Measurements from ENCODE around the gene TMEM238L. TPM values are rescaled to one million over a fixed set of nuclear protein-coding genes. Genes with fewer than 3 reads are reported as not detected.

Gene TMEM238L
- total RNA-seq, 1 donor from 2014 or later = 1.2 TPM

- Histone ChIP-seq H3K27me3 (no peaks in the 10 kb centered on the region), H3K4me3 (no peak overlapping the region), H3K36me3 (no peaks in the 10 kb centered on the region), H3K27ac (no peak overlapping the region), H3K9me3 (no peaks in the 10 kb centered on the region), H3K4me1 (no peaks in the 10 kb centered on the region)
- TF ChIP-seq POLR2A (IDR thresholded peaks at IDR 0.05) (no peak), CTCF (IDR thresholded peaks at IDR 0.05) (peak in 2 of 3 experiments; percentile 21 to 27)
- intact Hi-C loops (cut with DNase I) = no loop called here
- DNase-seq (ENCODE audit: extremely low spot score in 2 of 2) = no peak
These were observed 31.2 kb downstream of the TMEM238L start for GRCh38 chr17:10772425-10773380.

GRCh38 chr17:10771148-10771547 lies 32.8 kb downstream of the TMEM238L start:
- H3K9me3 ChIP-seq = no peaks in the 10 kb centered on the region
- H3K4me3 ChIP-seq = no peak overlapping the region
- H3K27ac ChIP-seq = no peak overlapping the region
- H3K4me1 ChIP-seq = no peaks in the 10 kb centered on the region
- H3K27me3 ChIP-seq = no peaks in the 10 kb centered on the region
- H3K36me3 ChIP-seq = no peaks in the 10 kb centered on the region
- intact Hi-C loops (cut with DNase I) = no loop called here
- TF ChIP-seq CTCF (IDR thresholded peaks at IDR 0.05) (no peak), POLR2A (IDR thresholded peaks at IDR 0.05) (no peak), POLR2AphosphoS5 (IDR thresholded peaks at IDR 0.05; ENCODE audit: insufficient read depth in 1 of 2, low read depth in 1 of 2) (no peak)
- no peak for DNase-seq (ENCODE audit: extremely low spot score in 2 of 2)

GRCh38 chr17:10769840-10770239 lies 34.1 kb downstream of the TMEM238L start:
- H3K27ac ChIP-seq = no peak overlapping the region
- TF ChIP-seq POLR2AphosphoS5 (IDR thresholded peaks at IDR 0.05; ENCODE audit: insufficient read depth in 1 of 2, low read depth in 1 of 2) (no peak), CTCF (IDR thresholded peaks at IDR 0.05) (no peak), POLR2A (IDR thresholded peaks at IDR 0.05) (no peak)
- no peaks in the 10 kb centered on the region for H3K9me3 ChIP-seq
- intact Hi-C loops (cut with DNase I) = no loop called here
- no peaks in the 10 kb centered on the region for H3K36me3 ChIP-seq
- DNase-seq (ENCODE audit: extremely low spot score in 2 of 2) = no peak
- no peaks in the 10 kb centered on the region for H3K4me1 ChIP-seq
- no peak overlapping the region for H3K4me3 ChIP-seq
- no peaks in the 10 kb centered on the region for H3K27me3 ChIP-seq

- no peak overlapping the region for H3K4me3 ChIP-seq
- no peaks in the 10 kb centered on the region for H3K9me3 ChIP-seq
- no peak for TF ChIP-seq POLR2A (IDR thresholded peaks at IDR 0.05)
- TF ChIP-seq CTCF (IDR thresholded peaks at IDR 0.05) = no peak
- TF ChIP-seq POLR2AphosphoS5 (IDR thresholded peaks at IDR 0.05; ENCODE audit: insufficient read depth in 1 of 2, low read depth in 1 of 2) = no peak
- no peak overlapping the region for H3K27ac ChIP-seq
- no peaks in the 10 kb centered on the region for H3K4me1 ChIP-seq
- intact Hi-C loops (cut with DNase I) = no loop called here
- DNase-seq (ENCODE audit: extremely low spot score in 2 of 2) = no peak
- no peaks in the 10 kb centered on the region for H3K36me3 ChIP-seq
- no peaks in the 10 kb centered on the region for H3K27me3 ChIP-seq
These were observed 35.1 kb downstream of the TMEM238L start for GRCh38 chr17:10768750-10769251.

GRCh38 chr17:10767232-10767631 lies 36.7 kb downstream of the TMEM238L start:
- DNase-seq (ENCODE audit: extremely low spot score in 2 of 2) = peak in 1 of 2 donors; percentile 82
- TF ChIP-seq POLR2A (IDR thresholded peaks at IDR 0.05) = no peak
- no peak for TF ChIP-seq POLR2AphosphoS5 (IDR thresholded peaks at IDR 0.05; ENCODE audit: insufficient read depth in 1 of 2, low read depth in 1 of 2)
- no peak for TF ChIP-seq CTCF (IDR thresholded peaks at IDR 0.05)
- no peaks in the 10 kb centered on the region for H3K27me3 ChIP-seq
- intact Hi-C loops (cut with DNase I) = no loop called here
- H3K9me3 ChIP-seq = no peaks in the 10 kb centered on the region
- H3K4me1 ChIP-seq = no peaks in the 10 kb centered on the region
- no peak overlapping the region for H3K27ac ChIP-seq
- H3K4me3 ChIP-seq = no peak overlapping the region
- H3K36me3 ChIP-seq = no peaks in the 10 kb centered on the region

Measured in vagina (tissue), 2 donors.